HCT116 (cell line): Measurements from ENCODE around the gene PET117. TPM values are rescaled to one million over a fixed set of nuclear protein-coding genes. Genes with fewer than 3 reads are reported as not detected.

ENCODE experiments used
- ATAC-seq: fragments of 200-7000 bp; cut with Tn5 transposase; 2 replicates; pipeline ENCODE4 v1.9.1; 2020; ENCODE audit warnings: mild to moderate bottlenecking, moderate library complexity
- BruUV-seq: library from RNA; stranded (reverse); fragments of 400-500 nt; replicated peaks from 2 replicates; lab custom pipeline; 2021; lab: Mats Ljungman, UMichigan
- CTCF ChIA-PET: fragments of 300-600 bp; sonication (Branson Sonifier 250); formaldehyde crosslinking; loops from one replicate; lab custom pipeline; 2021; ENCODE audit warnings: antibody characterized with exemption; lab: Charles Lee
- POLR2A ChIA-PET: fragments of 300-600, 350-600 bp; sonication (Branson Sonifier 250); formaldehyde crosslinking; loops from one replicate; lab custom pipeline; 2021; ENCODE audit warnings: antibody characterized with exemption; lab: Charles Lee
- RAD21 ChIA-PET, 2 experiments: fragments of 300-600 bp; sonication (Branson Sonifier 250); formaldehyde crosslinking; loops; one replicate each; lab custom pipeline; 2023; ENCODE audit warnings: low total read pairs in 2 of 2; ENCODE audit not compliant: uncharacterized antibody in 2 of 2, unreplicated experiment in 2 of 2, low non-redundant PET in 1 of 2; lab: Charles Lee
- DNase-seq: peaks from one replicate; pipeline ENCODE4 v3.0.0-alpha.2; 2010; ENCODE audit warnings: low read depth, low spot score
- H2AFZ ChIP-seq: fragments of 200-600 bp; shearing (Covaris generic), sonication (generic); 2 replicates; pipeline ENCODE4 v1.6.1; 2017; ENCODE audit warnings: low read depth, mixed run types, mixed read lengths, antibody characterized with exemption, low read length; ENCODE audit not compliant: poor library complexity, severe bottlenecking
- H3K27ac ChIP-seq: 2 replicates; pipeline ENCODE4 v1.5.1; 2012; ENCODE audit warnings: low read depth, low read length
- H3K27me3 ChIP-seq: fragments of 200-600 bp; sonication (generic); 2 replicates; pipeline ENCODE4 v1.6.1; 2016; ENCODE audit warnings: mixed run types, low read length, mixed read lengths; ENCODE audit not compliant: insufficient read depth
- H3K36me3 ChIP-seq, 2 experiments: fragments of 200-500 bp in 1 of 2; fragments of 200-600 bp in 1 of 2; sonication (Bioruptor generic) in 1 of 2; sonication (generic) in 1 of 2; 2 replicates each; pipeline versions ENCODE4 v1.5.1 to v1.6.1; 2014 to 2016; ENCODE audit warnings: low read length in 2 of 2, inconsistent platforms in 1 of 2, mixed read lengths in 1 of 2, mixed run types in 1 of 2; ENCODE audit not compliant: insufficient read depth in 2 of 2, control insufficient read depth in 1 of 2
- H3K4me1 ChIP-seq, 2 experiments: fragments of 200-600 bp in 1 of 2; sonication (generic) in 1 of 2; 2 replicates each; pipeline versions ENCODE4 v1.5.1 to v1.6.1; 2012 to 2017; ENCODE audit warnings: low read length in 2 of 2, inconsistent platforms in 1 of 2, mild to moderate bottlenecking in 1 of 2, mixed read lengths in 1 of 2, mixed run types in 1 of 2, moderate library complexity in 1 of 2; ENCODE audit not compliant: insufficient read depth in 2 of 2, control insufficient read depth in 1 of 2
- H3K4me2 ChIP-seq: fragments of 200-600 bp; sonication (generic); 2 replicates; pipeline ENCODE4 v1.6.1; 2017; ENCODE audit warnings: mixed run types, low read length, mixed read lengths
- H3K4me3 ChIP-seq, 2 experiments: fragments of 200-600 bp in 1 of 2; sonication (generic) in 1 of 2; replicated peaks in 1 of 2; 2 replicates each; pipeline ENCODE4 v1.5.1; 2011 to 2016; ENCODE audit warnings: low read length in 2 of 2, control low read depth in 1 of 2, low read depth in 1 of 2, mild to moderate bottlenecking in 1 of 2, mixed read lengths in 1 of 2, mixed run types in 1 of 2
- H3K79me2 ChIP-seq: fragments of 200-600 bp; sonication (generic); 2 replicates; pipeline ENCODE4 v1.6.1; 2017; ENCODE audit warnings: mild to moderate bottlenecking, mixed run types, low read length, moderate library complexity, mixed read lengths; ENCODE audit not compliant: insufficient read depth
- H3K9ac ChIP-seq: fragments of 200-600 bp; sonication (generic); 2 replicates; pipeline ENCODE4 v1.6.1; 2016; ENCODE audit warnings: low read length, mixed read lengths
- H3K9me2 ChIP-seq: fragments of 200-600 bp; sonication (generic), shearing (Covaris generic); 2 replicates; pipeline ENCODE4 v1.6.1; 2017; ENCODE audit warnings: mixed run types, mild to moderate bottlenecking, moderate library complexity; ENCODE audit not compliant: insufficient read depth
- H3K9me3 ChIP-seq, 2 experiments: fragments of 200-500 bp in 1 of 2; fragments of 200-600 bp in 1 of 2; sonication (Bioruptor generic) in 1 of 2; sonication (generic) in 1 of 2; 2 replicates each; pipeline ENCODE4 v1.6.1; 2014 to 2017; ENCODE audit warnings: low read length in 2 of 2, mixed read lengths in 2 of 2, inconsistent platforms in 1 of 2, low read depth in 1 of 2, mild to moderate bottlenecking in 1 of 2, mixed run types in 1 of 2, moderate library complexity in 1 of 2; ENCODE audit not compliant: control insufficient read depth in 1 of 2, insufficient read depth in 1 of 2
- H4K20me1 ChIP-seq: fragments of 200-600 bp; sonication (generic), shearing (Covaris generic); 2 replicates; pipeline ENCODE4 v1.6.1; 2017; ENCODE audit warnings: mixed run types, mild to moderate bottlenecking, moderate library complexity; ENCODE audit not compliant: insufficient read depth
- JUND ChIP-seq: IDR thresholded peaks from 2 replicates; pipeline ENCODE4 v1.6.1; 2012
- REST ChIP-seq: IDR thresholded peaks from 2 replicates; pipeline ENCODE4 v1.6.1; 2012; ENCODE audit warnings: low read depth
- SP1 ChIP-seq: IDR thresholded peaks from 2 replicates; pipeline ENCODE4 v1.6.1; 2012; ENCODE audit warnings: low read depth
- ZBTB33 ChIP-seq: IDR thresholded peaks from 2 replicates; pipeline ENCODE4 v1.6.1; 2011; ENCODE audit warnings: mild to moderate bottlenecking, low read length, moderate library complexity; ENCODE audit not compliant: insufficient replicate concordance; ENCODE audit errors: extremely low read depth
- intact Hi-C: fragments of 100-400 bp; cut with micrococcal nuclease; formaldehyde crosslinking; loops from 2 replicates; pipeline ENCODE4 v1.10.0; 2022
- total RNA-seq: library from RNA; stranded (reverse); gene quantifications from one replicate; pipeline ENCODE4 v1.2.1, GENCODE V29; 2021; ENCODE audit not compliant: unreplicated experiment

The PET117 gene
- total RNA-seq, 1 experiment from 2014 or later: 22.3 TPM

GRCh38 chr20:18188434-18188833, 50.8 kb downstream of the PET117 start:
- H3K9me2 ChIP-seq: no peaks in the 10 kb centered on the region
- ChIA-PET CTCF (no interaction called here), RAD21 (no interaction called here), POLR2A (no interaction called here)
- H3K27ac ChIP-seq: no peak overlapping the region
- no peaks in the 10 kb centered on the region for H3K9me3 ChIP-seq
- ATAC-seq (no peak), DNase-seq (no peak)
- intact Hi-C loops: no loop called here
- TF ChIP-seq SP1: no peak
- TF ChIP-seq ZBTB33: no peak
- no peak for TF ChIP-seq REST
- TF ChIP-seq JUND: no peak
- no TSS peak for BruUV-seq
- H4K20me1 ChIP-seq: no peaks in the 10 kb centered on the region
- H3K4me1 ChIP-seq: no peaks in the 10 kb centered on the region
- H3K9ac ChIP-seq: no peak overlapping the region
- no peaks in the 10 kb centered on the region for H3K79me2 ChIP-seq
- no peak overlapping the region for H3K4me3 ChIP-seq
- peaks cover 0 to 12% of the 10 kb centered on the region in 2 experiments; a peak in 3 of 4 replicates for H3K36me3 ChIP-seq
- no peak overlapping the region for H3K4me2 ChIP-seq
- no peak overlapping the region for H2AFZ ChIP-seq
- H3K27me3 ChIP-seq: no peaks in the 10 kb centered on the region
